HCT116 (cell line): ENCODE measurements around the gene CFAP77. TPM values are rescaled to one million over a fixed set of nuclear protein-coding genes. Genes with fewer than 3 reads are reported as not detected.

Experiments
- ATAC-seq: fragments of 200-7000 bp; cut with Tn5 transposase; 2 replicates; pipeline ENCODE4 v1.9.1; 2020; ENCODE audit warnings: mild to moderate bottlenecking, moderate library complexity
- BruUV-seq: library from RNA; stranded (reverse); fragments of 400-500 nt; replicated peaks from 2 replicates; lab custom pipeline; 2021; lab: Mats Ljungman, UMichigan
- CTCF ChIA-PET: fragments of 300-600 bp; sonication (Branson Sonifier 250); formaldehyde crosslinking; loops from one replicate; lab custom pipeline; 2021; ENCODE audit warnings: antibody characterized with exemption; lab: Charles Lee
- POLR2A ChIA-PET: fragments of 300-600, 350-600 bp; sonication (Branson Sonifier 250); formaldehyde crosslinking; loops from one replicate; lab custom pipeline; 2021; ENCODE audit warnings: antibody characterized with exemption; lab: Charles Lee
- RAD21 ChIA-PET, 2 experiments: fragments of 300-600 bp; sonication (Branson Sonifier 250); formaldehyde crosslinking; loops; one replicate each; lab custom pipeline; 2023; ENCODE audit warnings: low total read pairs in 2 of 2; ENCODE audit not compliant: uncharacterized antibody in 2 of 2, unreplicated experiment in 2 of 2, low non-redundant PET in 1 of 2; lab: Charles Lee
- DNase-seq: peaks from one replicate; pipeline ENCODE4 v3.0.0-alpha.2; 2010; ENCODE audit warnings: low read depth, low spot score
- H2AFZ ChIP-seq: fragments of 200-600 bp; shearing (Covaris generic), sonication (generic); 2 replicates; pipeline ENCODE4 v1.6.1; 2017; ENCODE audit warnings: low read depth, mixed run types, mixed read lengths, antibody characterized with exemption, low read length; ENCODE audit not compliant: poor library complexity, severe bottlenecking
- H3K27ac ChIP-seq: 2 replicates; pipeline ENCODE4 v1.5.1; 2012; ENCODE audit warnings: low read depth, low read length
- H3K27me3 ChIP-seq: fragments of 200-600 bp; sonication (generic); 2 replicates; pipeline ENCODE4 v1.6.1; 2016; ENCODE audit warnings: mixed run types, low read length, mixed read lengths; ENCODE audit not compliant: insufficient read depth
- H3K36me3 ChIP-seq, 2 experiments: fragments of 200-500 bp in 1 of 2; fragments of 200-600 bp in 1 of 2; sonication (Bioruptor generic) in 1 of 2; sonication (generic) in 1 of 2; 2 replicates each; pipeline versions ENCODE4 v1.5.1 to v1.6.1; 2014 to 2016; ENCODE audit warnings: low read length in 2 of 2, inconsistent platforms in 1 of 2, mixed read lengths in 1 of 2, mixed run types in 1 of 2; ENCODE audit not compliant: insufficient read depth in 2 of 2, control insufficient read depth in 1 of 2
- H3K4me1 ChIP-seq, 2 experiments: fragments of 200-600 bp in 1 of 2; sonication (generic) in 1 of 2; 2 replicates each; pipeline versions ENCODE4 v1.5.1 to v1.6.1; 2012 to 2017; ENCODE audit warnings: low read length in 2 of 2, inconsistent platforms in 1 of 2, mild to moderate bottlenecking in 1 of 2, mixed read lengths in 1 of 2, mixed run types in 1 of 2, moderate library complexity in 1 of 2; ENCODE audit not compliant: insufficient read depth in 2 of 2, control insufficient read depth in 1 of 2
- H3K4me2 ChIP-seq: fragments of 200-600 bp; sonication (generic); 2 replicates; pipeline ENCODE4 v1.6.1; 2017; ENCODE audit warnings: mixed run types, low read length, mixed read lengths
- H3K4me3 ChIP-seq, 2 experiments: fragments of 200-600 bp in 1 of 2; sonication (generic) in 1 of 2; replicated peaks in 1 of 2; 2 replicates each; pipeline ENCODE4 v1.5.1; 2011 to 2016; ENCODE audit warnings: low read length in 2 of 2, control low read depth in 1 of 2, low read depth in 1 of 2, mild to moderate bottlenecking in 1 of 2, mixed read lengths in 1 of 2, mixed run types in 1 of 2
- H3K79me2 ChIP-seq: fragments of 200-600 bp; sonication (generic); 2 replicates; pipeline ENCODE4 v1.6.1; 2017; ENCODE audit warnings: mild to moderate bottlenecking, mixed run types, low read length, moderate library complexity, mixed read lengths; ENCODE audit not compliant: insufficient read depth
- H3K9ac ChIP-seq: fragments of 200-600 bp; sonication (generic); 2 replicates; pipeline ENCODE4 v1.6.1; 2016; ENCODE audit warnings: low read length, mixed read lengths
- H3K9me2 ChIP-seq: fragments of 200-600 bp; sonication (generic), shearing (Covaris generic); 2 replicates; pipeline ENCODE4 v1.6.1; 2017; ENCODE audit warnings: mixed run types, mild to moderate bottlenecking, moderate library complexity; ENCODE audit not compliant: insufficient read depth
- H3K9me3 ChIP-seq, 2 experiments: fragments of 200-500 bp in 1 of 2; fragments of 200-600 bp in 1 of 2; sonication (Bioruptor generic) in 1 of 2; sonication (generic) in 1 of 2; 2 replicates each; pipeline ENCODE4 v1.6.1; 2014 to 2017; ENCODE audit warnings: low read length in 2 of 2, mixed read lengths in 2 of 2, inconsistent platforms in 1 of 2, low read depth in 1 of 2, mild to moderate bottlenecking in 1 of 2, mixed run types in 1 of 2, moderate library complexity in 1 of 2; ENCODE audit not compliant: control insufficient read depth in 1 of 2, insufficient read depth in 1 of 2
- H4K20me1 ChIP-seq: fragments of 200-600 bp; sonication (generic), shearing (Covaris generic); 2 replicates; pipeline ENCODE4 v1.6.1; 2017; ENCODE audit warnings: mixed run types, mild to moderate bottlenecking, moderate library complexity; ENCODE audit not compliant: insufficient read depth
- CBX3 ChIP-seq: IDR thresholded peaks from 2 replicates; pipeline ENCODE4 v1.6.1; 2012; ENCODE audit warnings: low read depth
- CEBPB ChIP-seq: IDR thresholded peaks from 2 replicates; pipeline ENCODE4 v1.6.1; 2012; ENCODE audit warnings: low read depth
- ELF1 ChIP-seq: IDR thresholded peaks from 2 replicates; pipeline ENCODE4 v1.6.1; 2012; ENCODE audit warnings: low read depth, borderline replicate concordance
- EZH2 ChIP-seq: fragments of 200-600 bp; sonication (generic); IDR thresholded peaks from 2 replicates; pipeline ENCODE4 v1.6.1; 2017; ENCODE audit warnings: antibody characterized with exemption, mixed run types
- EZH2phosphoT487 ChIP-seq: fragments of 200-600 bp; IDR thresholded peaks from 2 replicates; pipeline ENCODE4 v1.6.1; 2018; ENCODE audit warnings: antibody characterized with exemption, borderline replicate concordance
- FOSL1 ChIP-seq: IDR thresholded peaks from 2 replicates; pipeline ENCODE4 v1.6.1; 2012; ENCODE audit warnings: low read depth
- JUND ChIP-seq: IDR thresholded peaks from 2 replicates; pipeline ENCODE4 v1.6.1; 2012
- POLR2A ChIP-seq: IDR thresholded peaks from 2 replicates; pipeline ENCODE4 v1.7.0; 2011; ENCODE audit warnings: borderline replicate concordance; ENCODE audit not compliant: insufficient read depth, insufficient read length; ENCODE audit errors: extremely low read depth
- POLR2AphosphoS5 ChIP-seq: IDR thresholded peaks from 2 replicates; pipeline ENCODE4 v1.6.1; 2011; ENCODE audit warnings: mild to moderate bottlenecking, low read depth, low read length, moderate library complexity
- RAD21 ChIP-seq: IDR thresholded peaks from 2 replicates; pipeline ENCODE4 v1.6.1; 2012; ENCODE audit warnings: low read depth, mild to moderate bottlenecking
- SP1 ChIP-seq: IDR thresholded peaks from 2 replicates; pipeline ENCODE4 v1.6.1; 2012; ENCODE audit warnings: low read depth
- TCF7L2 ChIP-seq: IDR thresholded peaks from 2 replicates; pipeline ENCODE4 v1.7.0; 2011; ENCODE audit warnings: borderline replicate concordance, inconsistent platforms; ENCODE audit not compliant: insufficient read depth, insufficient read length; ENCODE audit errors: extremely low read depth
- ZNF274 ChIP-seq: fragments of 200-500 bp; sonication (Bioruptor generic); IDR thresholded peaks from 2 replicates; pipeline ENCODE4 v1.6.1; 2014; ENCODE audit warnings: mild to moderate bottlenecking, low read depth, low read length, inconsistent platforms
- intact Hi-C: fragments of 100-400 bp; cut with micrococcal nuclease; formaldehyde crosslinking; loops from 2 replicates; pipeline ENCODE4 v1.10.0; 2022
- total RNA-seq: library from RNA; stranded (reverse); gene quantifications from one replicate; pipeline ENCODE4 v1.2.1, GENCODE V29; 2021; ENCODE audit not compliant: unreplicated experiment
- TF ChIP-seq, protein P1 (sequence below), 3 experiments: fragments of 200-600 bp in 1 of 3; sonication (generic) in 1 of 3; IDR thresholded peaks in 2 of 3; conservative IDR thresholded peaks in 1 of 3; 2 replicates each; pipeline ENCODE4 v1.5.1; 2012 to 2017; ENCODE audit warnings: low read depth in 2 of 3, low read length in 2 of 3, antibody characterized with exemption in 1 of 3, borderline replicate concordance in 1 of 3, control low read depth in 1 of 3, mild to moderate bottlenecking in 1 of 3, mixed read lengths in 1 of 3, mixed run types in 1 of 3, moderate library complexity in 1 of 3; ENCODE audit not compliant: insufficient read depth in 1 of 3
- TF ChIP-seq, protein P2 (sequence below): IDR thresholded peaks from 2 replicates; pipeline ENCODE4 v1.6.1; 2012
- TF ChIP-seq, protein P3 (sequence below): IDR thresholded peaks from 2 replicates; pipeline ENCODE4 v1.6.1; 2012
- TF ChIP-seq, protein P4 (sequence below): IDR thresholded peaks from 2 replicates; pipeline ENCODE4 v1.6.1; 2012; ENCODE audit warnings: low read depth

CFAP77 gene
- total RNA-seq, 1 experiment from 2014 or later, result 0.98 TPM

DNA sequence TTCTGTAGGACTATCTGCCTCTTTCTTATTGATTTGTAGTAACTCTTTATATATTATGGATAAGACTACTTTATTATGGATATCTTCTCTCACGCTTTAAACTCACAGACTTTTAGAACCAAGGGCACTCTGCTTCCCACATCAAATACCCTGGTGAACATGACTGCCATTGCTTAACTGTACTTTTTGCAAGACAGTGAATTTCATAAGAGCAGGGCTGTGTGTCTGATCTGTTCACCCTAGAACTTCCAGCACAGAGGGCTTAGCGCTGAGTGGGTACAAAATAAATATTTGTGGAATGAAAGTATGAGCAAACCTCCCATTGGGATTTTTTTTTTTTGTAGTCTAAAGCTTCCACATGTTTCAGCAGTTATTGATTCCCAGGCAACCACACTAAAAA, 84.8 kb downstream of the CFAP77 start:
- no peaks in the 10 kb centered on the region for H3K9me2 ChIP-seq
- H3K4me3 ChIP-seq, result no peak overlapping the region
- H3K9ac ChIP-seq, result no peak overlapping the region
- ChIA-PET POLR2A (no interaction called here), CTCF (no interaction called here), RAD21 (no interaction called here)
- H3K27me3 ChIP-seq, result no peaks in the 10 kb centered on the region
- intact Hi-C loops, result no loop called here
- no peaks in the 10 kb centered on the region for H3K4me1 ChIP-seq
- H3K9me3 ChIP-seq, result no peaks in the 10 kb centered on the region
- H2AFZ ChIP-seq, result no peak overlapping the region
- H3K4me2 ChIP-seq, result no peak overlapping the region
- DNase-seq, result no peak
- no peak for ATAC-seq
- no TSS peak for BruUV-seq
- no peaks in the 10 kb centered on the region for H4K20me1 ChIP-seq
- no peaks in the 10 kb centered on the region for H3K79me2 ChIP-seq
- H3K27ac ChIP-seq, result no peak overlapping the region
- no peaks in the 10 kb centered on the region for H3K36me3 ChIP-seq
- no peak for TF ChIP-seq CBX3
- TF ChIP-seq RAD21, result no peak
- no peak for TF ChIP-seq EZH2
- TF ChIP-seq, protein P1, sequence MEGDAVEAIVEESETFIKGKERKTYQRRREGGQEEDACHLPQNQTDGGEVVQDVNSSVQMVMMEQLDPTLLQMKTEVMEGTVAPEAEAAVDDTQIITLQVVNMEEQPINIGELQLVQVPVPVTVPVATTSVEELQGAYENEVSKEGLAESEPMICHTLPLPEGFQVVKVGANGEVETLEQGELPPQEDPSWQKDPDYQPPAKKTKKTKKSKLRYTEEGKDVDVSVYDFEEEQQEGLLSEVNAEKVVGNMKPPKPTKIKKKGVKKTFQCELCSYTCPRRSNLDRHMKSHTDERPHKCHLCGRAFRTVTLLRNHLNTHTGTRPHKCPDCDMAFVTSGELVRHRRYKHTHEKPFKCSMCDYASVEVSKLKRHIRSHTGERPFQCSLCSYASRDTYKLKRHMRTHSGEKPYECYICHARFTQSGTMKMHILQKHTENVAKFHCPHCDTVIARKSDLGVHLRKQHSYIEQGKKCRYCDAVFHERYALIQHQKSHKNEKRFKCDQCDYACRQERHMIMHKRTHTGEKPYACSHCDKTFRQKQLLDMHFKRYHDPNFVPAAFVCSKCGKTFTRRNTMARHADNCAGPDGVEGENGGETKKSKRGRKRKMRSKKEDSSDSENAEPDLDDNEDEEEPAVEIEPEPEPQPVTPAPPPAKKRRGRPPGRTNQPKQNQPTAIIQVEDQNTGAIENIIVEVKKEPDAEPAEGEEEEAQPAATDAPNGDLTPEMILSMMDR (IDR thresholded peaks at IDR 0.05 in 2 of 3, conservative IDR thresholded peaks at IDR 0.05 in 1 of 3; ENCODE audit: borderline replicate concordance in 1 of 3, insufficient read depth in 1 of 3, low read depth in 2 of 3, low read length in 2 of 3), result no peak
- TF ChIP-seq, protein P2, sequence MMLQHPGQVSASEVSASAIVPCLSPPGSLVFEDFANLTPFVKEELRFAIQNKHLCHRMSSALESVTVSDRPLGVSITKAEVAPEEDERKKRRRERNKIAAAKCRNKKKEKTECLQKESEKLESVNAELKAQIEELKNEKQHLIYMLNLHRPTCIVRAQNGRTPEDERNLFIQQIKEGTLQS, result no peak
- TF ChIP-seq, protein P3, sequence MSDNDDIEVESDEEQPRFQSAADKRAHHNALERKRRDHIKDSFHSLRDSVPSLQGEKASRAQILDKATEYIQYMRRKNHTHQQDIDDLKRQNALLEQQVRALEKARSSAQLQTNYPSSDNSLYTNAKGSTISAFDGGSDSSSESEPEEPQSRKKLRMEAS, result no peak
- no peak for TF ChIP-seq SP1
- no peak for TF ChIP-seq CEBPB
- TF ChIP-seq FOSL1, result no peak
- no peak for TF ChIP-seq EZH2phosphoT487
- no peak for TF ChIP-seq TCF7L2
- TF ChIP-seq ZNF274, result no peak
- TF ChIP-seq POLR2A, result no peak
- no peak for TF ChIP-seq ELF1
- TF ChIP-seq, protein P4, sequence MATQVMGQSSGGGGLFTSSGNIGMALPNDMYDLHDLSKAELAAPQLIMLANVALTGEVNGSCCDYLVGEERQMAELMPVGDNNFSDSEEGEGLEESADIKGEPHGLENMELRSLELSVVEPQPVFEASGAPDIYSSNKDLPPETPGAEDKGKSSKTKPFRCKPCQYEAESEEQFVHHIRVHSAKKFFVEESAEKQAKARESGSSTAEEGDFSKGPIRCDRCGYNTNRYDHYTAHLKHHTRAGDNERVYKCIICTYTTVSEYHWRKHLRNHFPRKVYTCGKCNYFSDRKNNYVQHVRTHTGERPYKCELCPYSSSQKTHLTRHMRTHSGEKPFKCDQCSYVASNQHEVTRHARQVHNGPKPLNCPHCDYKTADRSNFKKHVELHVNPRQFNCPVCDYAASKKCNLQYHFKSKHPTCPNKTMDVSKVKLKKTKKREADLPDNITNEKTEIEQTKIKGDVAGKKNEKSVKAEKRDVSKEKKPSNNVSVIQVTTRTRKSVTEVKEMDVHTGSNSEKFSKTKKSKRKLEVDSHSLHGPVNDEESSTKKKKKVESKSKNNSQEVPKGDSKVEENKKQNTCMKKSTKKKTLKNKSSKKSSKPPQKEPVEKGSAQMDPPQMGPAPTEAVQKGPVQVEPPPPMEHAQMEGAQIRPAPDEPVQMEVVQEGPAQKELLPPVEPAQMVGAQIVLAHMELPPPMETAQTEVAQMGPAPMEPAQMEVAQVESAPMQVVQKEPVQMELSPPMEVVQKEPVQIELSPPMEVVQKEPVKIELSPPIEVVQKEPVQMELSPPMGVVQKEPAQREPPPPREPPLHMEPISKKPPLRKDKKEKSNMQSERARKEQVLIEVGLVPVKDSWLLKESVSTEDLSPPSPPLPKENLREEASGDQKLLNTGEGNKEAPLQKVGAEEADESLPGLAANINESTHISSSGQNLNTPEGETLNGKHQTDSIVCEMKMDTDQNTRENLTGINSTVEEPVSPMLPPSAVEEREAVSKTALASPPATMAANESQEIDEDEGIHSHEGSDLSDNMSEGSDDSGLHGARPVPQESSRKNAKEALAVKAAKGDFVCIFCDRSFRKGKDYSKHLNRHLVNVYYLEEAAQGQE, result no peak
- no peak for TF ChIP-seq POLR2AphosphoS5
- no peak for TF ChIP-seq JUND
